ENCODE results near the gene NR6A1. TPM values are rescaled to one million over a fixed set of nuclear protein-coding genes. Genes with fewer than 3 reads are reported as not detected.

NR6A1 gene
- total RNA-seq, 5 donors from 2014 or later (not counting 1 experiment from before 2014, with no cell fraction given) = 0.19 to 0.50 (median 0.40) TPM; not detected in 1

GRCh38 chr9:124584631-124585030, 186.5 kb downstream of the NR6A1 start:
- Histone ChIP-seq H3K27ac (ENCODE audit: low read length) (no peak overlapping the region), H3K9me3 (no peaks in the 10 kb centered on the region), H3K27me3 (replicated peaks in 1 of 2; ENCODE audit: control insufficient read depth in 2 of 2, extremely low read depth in 1 of 2, insufficient read depth in 2 of 2, low read length in 1 of 2) (peaks cover 0 to 2% of the 10 kb centered on the region in 2 experiments), H3K4me1 (ENCODE audit: control insufficient read depth in 1 of 2, extremely low read depth in 1 of 2, insufficient read depth in 2 of 2, low read length in 2 of 2) (no peaks in the 10 kb centered on the region), H3K4me3 (ENCODE audit: control insufficient read depth in 1 of 2, extremely low read depth in 1 of 2, low read length in 1 of 2) (no peak overlapping the region), H3K36me3 (ENCODE audit: control insufficient read depth in 2 of 2, extremely low read depth in 1 of 2, insufficient read depth in 1 of 2, low read length in 1 of 2) (no peaks in the 10 kb centered on the region)
- ChIA-PET POLR2A (interaction anchor here in 1 of 2 donors (0.6 kb wide), 1 partner anchor 17 kb away, joined by 5 read pairs; no protein-coding TSS in a partner anchor), CTCF (no interaction called here)
- H3K4me1 Mint-ChIP-seq = no peaks in the 10 kb centered on the region
- no peaks in the 10 kb centered on the region for H3K9me3 Mint-ChIP-seq
- ATAC-seq (replicated peaks in 1 of 4) (no peak), DNase-seq (no peak)
- WGBS (ENCODE audit: insufficient coverage) = no CpG with 5 or more reads among the region's 5 CpGs
- H3K27me3 Mint-ChIP-seq = peaks cover 0 to 3% of the 10 kb centered on the region in 2 donors
- H3K36me3 Mint-ChIP-seq = no peaks in the 10 kb centered on the region
- H3K4me3 Mint-ChIP-seq = no peak overlapping the region
- H3K27ac Mint-ChIP-seq = no peak overlapping the region

GRCh38 chr9:124583134-124583533, 188.0 kb downstream of the NR6A1 start:
- Mint-ChIP-seq H3K4me3 (no peak overlapping the region), H3K4me1 (no peaks in the 10 kb centered on the region), H3K27me3 (peaks cover 0 to 7% of the 10 kb centered on the region in 2 donors), H3K36me3 (no peaks in the 10 kb centered on the region), H3K9me3 (no peaks in the 10 kb centered on the region), H3K27ac (no peak overlapping the region)
- H3K4me3 ChIP-seq (ENCODE audit: control insufficient read depth in 1 of 2, extremely low read depth in 1 of 2, low read length in 1 of 2) = no peak overlapping the region
- WGBS (ENCODE audit: insufficient coverage) = 100% methylated on average over 1 of the region's 1 CpG
- ATAC-seq (replicated peaks in 1 of 4) (no peak), DNase-seq (no peak)
- ChIA-PET CTCF (interaction anchor here in 1 of 2 donors (0.7 kb wide), 1 partner anchor 810 kb away, joined by 5 read pairs; no protein-coding TSS in a partner anchor), POLR2A (no interaction called here)
- no peaks in the 10 kb centered on the region for H3K9me3 ChIP-seq
- no peak overlapping the region for H3K27ac ChIP-seq (ENCODE audit: low read length)
- no peaks in the 10 kb centered on the region for H3K4me1 ChIP-seq (ENCODE audit: control insufficient read depth in 1 of 2, extremely low read depth in 1 of 2, insufficient read depth in 2 of 2, low read length in 2 of 2)
- H3K27me3 ChIP-seq (replicated peaks in 1 of 2; ENCODE audit: control insufficient read depth in 2 of 2, extremely low read depth in 1 of 2, insufficient read depth in 2 of 2, low read length in 1 of 2) = peaks cover 0 to 9% of the 10 kb centered on the region in 2 experiments
- no peaks in the 10 kb centered on the region for H3K36me3 ChIP-seq (ENCODE audit: control insufficient read depth in 2 of 2, extremely low read depth in 1 of 2, insufficient read depth in 1 of 2, low read length in 1 of 2)

GRCh38 chr9:124580186-124580585, 190.9 kb downstream of the NR6A1 start:
- no peak overlapping the region for H3K27ac Mint-ChIP-seq
- no CpG with 5 or more reads among the region's 1 CpG for WGBS (ENCODE audit: insufficient coverage)
- H3K4me3 ChIP-seq (ENCODE audit: control insufficient read depth in 1 of 2, extremely low read depth in 1 of 2, low read length in 1 of 2) = no peak overlapping the region
- ChIA-PET CTCF (no interaction called here), POLR2A (no interaction called here)
- no peaks in the 10 kb centered on the region for H3K9me3 ChIP-seq
- no peaks in the 10 kb centered on the region for H3K9me3 Mint-ChIP-seq
- H3K4me1 ChIP-seq (ENCODE audit: control insufficient read depth in 1 of 2, extremely low read depth in 1 of 2, insufficient read depth in 2 of 2, low read length in 2 of 2) = no peaks in the 10 kb centered on the region
- peaks cover 0 to 4% of the 10 kb centered on the region in 2 donors for H3K27me3 Mint-ChIP-seq
- no peaks in the 10 kb centered on the region for H3K36me3 ChIP-seq (ENCODE audit: control insufficient read depth in 2 of 2, extremely low read depth in 1 of 2, insufficient read depth in 1 of 2, low read length in 1 of 2)
- H3K4me1 Mint-ChIP-seq = no peaks in the 10 kb centered on the region
- H3K4me3 Mint-ChIP-seq = no peak overlapping the region
- DNase-seq = no peak
- peaks cover 0 to 9% of the 10 kb centered on the region in 2 experiments for H3K27me3 ChIP-seq (replicated peaks in 1 of 2; ENCODE audit: control insufficient read depth in 2 of 2, extremely low read depth in 1 of 2, insufficient read depth in 2 of 2, low read length in 1 of 2)
- H3K36me3 Mint-ChIP-seq = no peaks in the 10 kb centered on the region
- no peak overlapping the region for H3K27ac ChIP-seq (ENCODE audit: low read length)
- no peak for ATAC-seq (replicated peaks in 1 of 4)

GRCh38 chr9:124576751-124577150, 194.4 kb downstream of the NR6A1 start:
- ChIA-PET CTCF (no interaction called here), POLR2A (interaction anchor here in 1 of 2 donors (0.5 kb wide), 1 partner anchor 490 kb away, joined by 5 read pairs; no protein-coding TSS in a partner anchor)
- no peak for ATAC-seq (replicated peaks in 1 of 4)
- H3K27ac ChIP-seq (ENCODE audit: low read length) = no peak overlapping the region
- no peaks in the 10 kb centered on the region for H3K4me1 Mint-ChIP-seq
- no peak overlapping the region for H3K4me3 Mint-ChIP-seq
- no peaks in the 10 kb centered on the region for H3K36me3 ChIP-seq (ENCODE audit: control insufficient read depth in 2 of 2, extremely low read depth in 1 of 2, insufficient read depth in 1 of 2, low read length in 1 of 2)
- H3K27ac Mint-ChIP-seq = no peak overlapping the region
- H3K4me1 ChIP-seq (ENCODE audit: control insufficient read depth in 1 of 2, extremely low read depth in 1 of 2, insufficient read depth in 2 of 2, low read length in 2 of 2) = no peaks in the 10 kb centered on the region
- H3K27me3 ChIP-seq (replicated peaks in 1 of 2; ENCODE audit: control insufficient read depth in 2 of 2, extremely low read depth in 1 of 2, insufficient read depth in 2 of 2, low read length in 1 of 2) = peaks cover 0 to 9% of the 10 kb centered on the region in 2 experiments
- H3K9me3 Mint-ChIP-seq = no peaks in the 10 kb centered on the region
- H3K9me3 ChIP-seq = no peaks in the 10 kb centered on the region
- H3K36me3 Mint-ChIP-seq = no peaks in the 10 kb centered on the region
- 40% methylated on average over 1 of the region's 6 CpGs for WGBS (ENCODE audit: insufficient coverage)
- peaks cover 1 to 12% of the 10 kb centered on the region in 2 donors for H3K27me3 Mint-ChIP-seq
- no peak overlapping the region for H3K4me3 ChIP-seq (ENCODE audit: control insufficient read depth in 1 of 2, extremely low read depth in 1 of 2, low read length in 1 of 2)
- no peak for DNase-seq

- Histone ChIP-seq H3K27ac (ENCODE audit: low read length) (no peak overlapping the region), H3K36me3 (ENCODE audit: control insufficient read depth in 2 of 2, extremely low read depth in 1 of 2, insufficient read depth in 1 of 2, low read length in 1 of 2) (no peaks in the 10 kb centered on the region), H3K4me3 (ENCODE audit: control insufficient read depth in 1 of 2, extremely low read depth in 1 of 2, low read length in 1 of 2) (no peak overlapping the region), H3K4me1 (ENCODE audit: control insufficient read depth in 1 of 2, extremely low read depth in 1 of 2, insufficient read depth in 2 of 2, low read length in 2 of 2) (no peaks in the 10 kb centered on the region), H3K9me3 (no peaks in the 10 kb centered on the region), H3K27me3 (replicated peaks in 1 of 2; ENCODE audit: control insufficient read depth in 2 of 2, extremely low read depth in 1 of 2, insufficient read depth in 2 of 2, low read length in 1 of 2) (peaks cover 0 to 8% of the 10 kb centered on the region in 2 experiments)
- no peak overlapping the region for H3K27ac Mint-ChIP-seq
- 87% methylated on average over 5 of the region's 10 CpGs for WGBS (ENCODE audit: insufficient coverage)
- no peak for ATAC-seq (replicated peaks in 1 of 4)
- no peak overlapping the region for H3K4me3 Mint-ChIP-seq
- no peaks in the 10 kb centered on the region for H3K36me3 Mint-ChIP-seq
- ChIA-PET POLR2A (no interaction called here), CTCF (no interaction called here)
- no peak for DNase-seq
- H3K4me1 Mint-ChIP-seq = no peaks in the 10 kb centered on the region
- no peaks in the 10 kb centered on the region for H3K9me3 Mint-ChIP-seq
- peaks cover 6 to 15% of the 10 kb centered on the region in 2 donors for H3K27me3 Mint-ChIP-seq
Observed at GRCh38 chr9:124574534-124575375, 196.4 kb downstream of the NR6A1 start.

GRCh38 chr9:124570942-124571666, 200.0 kb downstream of the NR6A1 start:
- ATAC-seq (replicated peaks in 1 of 4) = no peak
- Mint-ChIP-seq H3K27ac (no peak overlapping the region), H3K9me3 (no peaks in the 10 kb centered on the region)

More at GRCh38 chr9:124570942-124571666, 200.0 kb downstream of the NR6A1 start:
- no peaks in the 10 kb centered on the region for H3K36me3 Mint-ChIP-seq
- H3K4me1 Mint-ChIP-seq = no peaks in the 10 kb centered on the region
- Histone ChIP-seq H3K9me3 (no peaks in the 10 kb centered on the region), H3K36me3 (ENCODE audit: control insufficient read depth in 2 of 2, extremely low read depth in 1 of 2, insufficient read depth in 1 of 2, low read length in 1 of 2) (no peaks in the 10 kb centered on the region), H3K4me1 (ENCODE audit: control insufficient read depth in 1 of 2, extremely low read depth in 1 of 2, insufficient read depth in 2 of 2, low read length in 2 of 2) (no peaks in the 10 kb centered on the region), H3K27ac (ENCODE audit: low read length) (no peak overlapping the region), H3K4me3 (ENCODE audit: control insufficient read depth in 1 of 2, extremely low read depth in 1 of 2, low read length in 1 of 2) (no peak overlapping the region), H3K27me3 (replicated peaks in 1 of 2; ENCODE audit: control insufficient read depth in 2 of 2, extremely low read depth in 1 of 2, insufficient read depth in 2 of 2, low read length in 1 of 2) (no peaks in the 10 kb centered on the region)
- CTCF ChIA-PET = no interaction called here
- H3K4me3 Mint-ChIP-seq = no peak overlapping the region
- H3K27me3 Mint-ChIP-seq = peaks cover 8 to 14% of the 10 kb centered on the region in 2 donors
- POLR2A ChIA-PET = no interaction called here
- DNase-seq = no peak
- WGBS (ENCODE audit: insufficient coverage) = 80% methylated on average over 2 of the region's 4 CpGs
